Measurements from ENCODE around the gene LYG1.

Gene LYG1

GRCh38 chr2:99340669-99341236 lies 39.8 kb upstream of the LYG1 start:
- TF ChIP-seq TAF1 (IDR thresholded peaks at IDR 0.05; ENCODE audit: borderline replicate concordance, insufficient read depth, low read length): no peak
- TF ChIP-seq POLR2AphosphoS5 (IDR thresholded peaks at IDR 0.05; ENCODE audit: low read depth, low read length): no peak
- no peak for TF ChIP-seq REST (IDR thresholded peaks at IDR 0.05; ENCODE audit: insufficient read depth in 1 of 2, low read depth in 2 of 2, low read length in 2 of 2)
- TF ChIP-seq SIN3A (IDR thresholded peaks at IDR 0.05; ENCODE audit: borderline replicate concordance, insufficient read depth, low read length): no peak
- no peak for TF ChIP-seq FOXP2 (optimal IDR thresholded peaks at IDR 0.05; ENCODE audit: borderline replicate concordance, extremely low read depth, extremely low read length, insufficient read depth)

- TF ChIP-seq FOXP2 (optimal IDR thresholded peaks at IDR 0.05; ENCODE audit: borderline replicate concordance, extremely low read depth, extremely low read length, insufficient read depth): no peak
- TF ChIP-seq POLR2AphosphoS5 (IDR thresholded peaks at IDR 0.05; ENCODE audit: low read depth, low read length): no peak
Observed at GRCh38 chr2:99338029-99338585, 37.1 kb upstream of the LYG1 start.

- TF ChIP-seq FOXP2 (optimal IDR thresholded peaks at IDR 0.05; ENCODE audit: borderline replicate concordance, extremely low read depth, extremely low read length, insufficient read depth) (peak; percentile 89), REST (IDR thresholded peaks at IDR 0.05; ENCODE audit: insufficient read depth in 1 of 2, low read depth in 2 of 2, low read length in 2 of 2) (0 out of 4 replicates have a peak, but pooled peaks of 1 of the 2 experiments have one; percentile 40), POLR2AphosphoS5 (IDR thresholded peaks at IDR 0.05; ENCODE audit: low read depth, low read length) (peak; percentile 94), SIN3A (IDR thresholded peaks at IDR 0.05; ENCODE audit: borderline replicate concordance, insufficient read depth, low read length) (peak; percentile 19; the same call in 1 of the 2 replicates), TAF1 (IDR thresholded peaks at IDR 0.05; ENCODE audit: borderline replicate concordance, insufficient read depth, low read length) (peak; percentile 92)
Observed at GRCh38 chr2:99337113-99338028, 36.4 kb upstream of the LYG1 start, which contains the start of gene EIF5B. TSS of gene EIF5B (plus strand) at chr2:99337389. CDS start at chr2:99337555, 166 bp downstream.

GRCh38 chr2:99336804-99337112 lies 35.8 kb upstream of the LYG1 start:
- no peak for TF ChIP-seq POLR2AphosphoS5 (IDR thresholded peaks at IDR 0.05; ENCODE audit: low read depth, low read length)
- no peak for TF ChIP-seq REST (IDR thresholded peaks at IDR 0.05; ENCODE audit: insufficient read depth in 1 of 2, low read depth in 2 of 2, low read length in 2 of 2)
- TF ChIP-seq SIN3A (IDR thresholded peaks at IDR 0.05; ENCODE audit: borderline replicate concordance, insufficient read depth, low read length): no peak
- TF ChIP-seq TAF1 (IDR thresholded peaks at IDR 0.05; ENCODE audit: borderline replicate concordance, insufficient read depth, low read length): no peak
- TF ChIP-seq FOXP2 (optimal IDR thresholded peaks at IDR 0.05; ENCODE audit: borderline replicate concordance, extremely low read depth, extremely low read length, insufficient read depth): no peak

- TF ChIP-seq REST (IDR thresholded peaks at IDR 0.05; ENCODE audit: insufficient read depth in 1 of 2, low read depth in 2 of 2, low read length in 2 of 2) (0 out of 4 replicates have a peak, but pooled peaks of 1 of the 2 experiments have one; percentile 11), SIN3A (IDR thresholded peaks at IDR 0.05; ENCODE audit: borderline replicate concordance, insufficient read depth, low read length) (0 out of 2 replicates have a peak, but pooled peaks have one; percentile 29), TAF1 (IDR thresholded peaks at IDR 0.05; ENCODE audit: borderline replicate concordance, insufficient read depth, low read length) (peak; percentile 67; the same call in 1 of the 2 replicates), POLR2AphosphoS5 (IDR thresholded peaks at IDR 0.05; ENCODE audit: low read depth, low read length) (peak; percentile 97), FOXP2 (optimal IDR thresholded peaks at IDR 0.05; ENCODE audit: borderline replicate concordance, extremely low read depth, extremely low read length, insufficient read depth) (peak; percentile 90)
Observed at GRCh38 chr2:99335911-99336803, 35.2 kb upstream of the LYG1 start, which contains the start of gene TXNDC9. TSS of gene TXNDC9 (minus strand) at chr2:99336333. CDS start at chr2:99333210, 3,123 bp downstream.

Data from PFSK-1 (cell line).